Activated CD4-positive, alpha-beta memory T cell treated with anti-CD3 and anti-CD28 coated beads, Interleukin-2, amount 10 ng/mL, durations not matched to agents 7 days and 5 days (primary cell): ENCODE results near the gene FAM83G. TPM values are rescaled to one million over a fixed set of nuclear protein-coding genes. Genes with fewer than 3 reads are reported as not detected.

Experiments used
- CTCF ChIA-PET: fragments of 350-600 bp; sonication (Branson Sonifier 250); formaldehyde crosslinking; loops from one replicate; lab custom pipeline; 2021; ENCODE audit warnings: antibody characterized with exemption, inconsistent platforms; lab: Charles Lee
- POLR2A ChIA-PET: fragments of 350-600 bp; sonication (Branson Sonifier 250); formaldehyde crosslinking; loops from one replicate; lab custom pipeline; 2021; ENCODE audit warnings: antibody characterized with exemption; lab: Charles Lee
- DNase-seq: peaks from one replicate; pipeline ENCODE4 v3.0.0-alpha.2; 2020
- H3K27ac Mint-ChIP-seq: one replicate; pipeline ENCODE4 v1.8.0; 2021; ENCODE audit warnings: mild to moderate bottlenecking, mixed read lengths
- H3K27me3 Mint-ChIP-seq: one replicate; pipeline ENCODE4 v1.8.0; 2021; ENCODE audit warnings: mixed read lengths
- H3K36me3 Mint-ChIP-seq: one replicate; pipeline ENCODE4 v1.8.0; 2021; ENCODE audit warnings: low read depth, mixed read lengths
- H3K4me1 Mint-ChIP-seq: one replicate; pipeline ENCODE4 v1.8.0; 2021; ENCODE audit warnings: mixed read lengths
- H3K4me3 Mint-ChIP-seq: one replicate; pipeline ENCODE4 v1.8.0; 2021; ENCODE audit warnings: mild to moderate bottlenecking, mixed read lengths
- H3K9me3 Mint-ChIP-seq: one replicate; pipeline ENCODE4 v1.8.0; 2021; ENCODE audit warnings: mixed read lengths
- total RNA-seq, 2 experiments: library from RNA; stranded (reverse); gene quantifications; one replicate each; pipeline ENCODE4 v1.2.3, GENCODE V29; 2021

Gene FAM83G
- total RNA-seq, 2 experiments from 2014 or later = 6.4 to 6.5 TPM

DNA sequence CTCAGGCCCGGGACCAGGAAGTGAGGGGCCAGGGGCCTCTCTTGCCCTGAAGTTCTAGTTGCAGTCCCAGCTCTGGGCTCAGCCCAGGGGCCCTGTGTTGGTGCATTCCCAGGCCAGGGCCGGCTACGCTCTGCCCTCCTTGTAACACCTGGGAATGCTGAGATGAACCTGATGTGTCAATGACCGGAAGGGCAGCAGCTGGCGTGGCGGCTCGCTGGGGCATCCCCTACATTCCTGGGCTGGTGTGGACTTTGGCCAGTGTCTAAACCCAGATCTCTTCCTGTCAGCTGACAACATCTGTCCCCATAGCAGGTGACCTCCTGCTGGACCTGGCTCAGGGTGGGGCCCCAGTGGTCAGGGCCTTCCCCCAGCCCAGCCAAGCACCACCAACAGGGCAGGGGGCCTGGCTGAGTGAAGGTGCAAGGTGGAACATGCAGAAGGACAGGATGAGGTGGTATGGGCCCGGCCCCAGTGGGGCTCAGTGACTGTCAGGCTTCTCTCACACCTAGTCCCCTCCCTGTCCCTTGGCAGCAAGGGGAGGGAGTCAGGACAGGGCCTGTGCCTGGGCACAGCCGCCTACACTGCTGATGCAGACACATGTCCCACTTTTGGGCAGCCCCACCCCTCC lies 15.9 kb downstream of the FAM83G start:
- Mint-ChIP-seq H3K27ac (no peak overlapping the region), H3K36me3 (peaks cover 6% of the 10 kb centered on the region), H3K9me3 (no peaks in the 10 kb centered on the region), H3K27me3 (no peaks in the 10 kb centered on the region), H3K4me1 (peaks cover 13% of the 10 kb centered on the region), H3K4me3 (no peak overlapping the region)
- DNase-seq = no peak
- ChIA-PET CTCF (no interaction called here), POLR2A (no interaction called here)

DNA sequence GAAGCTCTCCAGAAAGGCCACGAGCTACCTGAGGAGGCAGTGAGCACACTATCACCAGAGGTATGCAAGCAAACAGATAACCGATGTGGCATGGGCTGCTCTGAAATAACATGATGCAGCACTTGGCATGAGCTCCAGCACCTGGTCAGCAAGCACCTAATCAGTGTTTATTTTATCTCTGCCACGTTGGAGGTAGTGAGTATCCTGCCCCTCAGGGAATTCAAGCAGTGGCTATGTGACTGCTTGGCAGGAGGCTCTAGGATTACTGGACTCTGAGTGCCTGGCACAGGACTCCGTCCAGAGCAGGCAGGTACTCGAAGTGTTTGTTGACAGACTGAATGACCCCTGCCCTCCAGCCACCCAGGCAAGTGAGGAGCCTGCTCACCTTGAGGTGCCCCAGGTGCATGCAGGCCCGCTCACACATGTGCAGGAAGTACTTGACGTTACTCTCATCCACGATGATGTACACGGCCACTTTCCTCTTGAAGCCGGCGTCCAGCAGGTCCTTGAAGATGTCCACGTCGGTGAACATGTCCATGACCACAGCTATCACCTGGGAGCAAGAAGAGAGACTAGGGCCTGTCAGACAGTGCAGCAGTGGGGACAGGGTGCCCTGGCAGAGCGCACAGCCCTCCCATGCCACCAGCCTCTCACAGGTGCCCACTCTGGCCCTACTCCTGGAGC lies 16.6 kb downstream of the FAM83G start:
- Mint-ChIP-seq H3K27me3 (no peaks in the 10 kb centered on the region), H3K4me3 (no peak overlapping the region), H3K9me3 (no peaks in the 10 kb centered on the region), H3K4me1 (peaks cover 6% of the 10 kb centered on the region), H3K27ac (no peak overlapping the region), H3K36me3 (peaks cover 3% of the 10 kb centered on the region)
- CTCF ChIA-PET = no interaction called here
- POLR2A ChIA-PET = interaction anchor here (1.0 kb wide), 1 partner anchor 10 kb away, joined by 3 read pairs; no protein-coding TSS in a partner anchor
- no peak for DNase-seq

DNA sequence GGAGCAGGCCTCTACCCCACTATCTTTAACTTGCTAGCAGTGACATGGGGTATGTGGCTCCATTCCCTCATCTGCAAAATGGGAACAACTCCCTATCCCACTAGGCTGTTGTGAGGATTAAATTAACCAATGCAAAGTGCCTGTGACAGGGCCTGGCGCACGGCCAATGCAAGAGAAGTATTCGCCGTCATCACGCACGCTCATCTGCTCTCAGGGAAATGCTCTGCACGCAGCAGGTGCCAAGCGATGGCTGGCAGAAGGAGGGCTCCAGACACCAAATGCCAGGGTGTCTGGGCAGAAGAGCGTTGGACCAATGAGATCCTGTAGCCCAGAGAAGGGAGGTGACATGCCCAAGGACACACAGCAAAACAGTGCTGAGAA lies 17.3 kb downstream of the FAM83G start:
- H3K36me3 Mint-ChIP-seq = peaks cover 3% of the 10 kb centered on the region
- no peak overlapping the region for H3K27ac Mint-ChIP-seq
- H3K9me3 Mint-ChIP-seq = no peaks in the 10 kb centered on the region
- DNase-seq = no peak
- H3K27me3 Mint-ChIP-seq = no peaks in the 10 kb centered on the region
- no peak overlapping the region for H3K4me3 Mint-ChIP-seq
- ChIA-PET CTCF (no interaction called here), POLR2A (interaction anchor here (1.0 kb wide), 1 partner anchor 10 kb away, joined by 3 read pairs; no protein-coding TSS in a partner anchor)
- H3K4me1 Mint-ChIP-seq = no peaks in the 10 kb centered on the region

DNA sequence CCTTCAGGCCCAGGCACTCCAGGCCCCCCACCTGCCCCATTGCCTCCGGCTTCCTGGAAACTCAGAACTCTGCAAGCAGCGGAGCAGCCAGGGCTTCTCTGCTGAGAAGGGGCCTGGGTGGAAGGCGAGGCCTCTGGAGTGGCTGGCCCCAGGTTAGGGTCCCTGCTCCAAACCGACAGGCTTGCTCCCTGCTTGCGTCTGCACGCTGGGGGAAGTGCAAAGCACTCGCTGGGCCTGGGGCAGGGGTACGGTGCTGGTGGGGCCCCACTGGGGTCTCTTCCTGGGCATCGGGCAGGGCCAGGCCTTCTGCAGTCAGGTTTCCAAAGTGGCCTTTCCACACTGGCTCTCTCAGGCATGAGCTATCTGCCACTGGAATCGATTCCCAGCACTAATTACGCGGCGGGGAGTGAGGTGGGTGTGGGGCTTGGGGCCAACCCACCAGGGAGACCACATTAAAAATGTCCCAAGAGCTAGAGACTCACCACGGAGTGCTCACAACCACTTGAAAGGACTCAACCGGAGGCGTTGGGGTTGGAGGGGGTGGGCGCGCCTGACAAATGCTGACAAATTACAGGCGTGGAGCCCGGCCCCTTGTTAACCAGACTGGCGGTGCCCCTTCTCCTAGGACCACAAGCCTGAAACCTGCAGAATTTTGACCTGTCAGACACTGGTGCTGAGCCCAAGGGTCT lies 17.9 kb downstream of the FAM83G start:
- Mint-ChIP-seq H3K27ac (no peak overlapping the region), H3K4me1 (no peaks in the 10 kb centered on the region), H3K27me3 (no peaks in the 10 kb centered on the region), H3K9me3 (no peaks in the 10 kb centered on the region), H3K4me3 (no peak overlapping the region), H3K36me3 (peaks cover 3% of the 10 kb centered on the region)
- ChIA-PET POLR2A (interaction anchor here (1.0 kb wide), 1 partner anchor 11 kb away, joined by 3 read pairs; no protein-coding TSS in a partner anchor), CTCF (no interaction called here)
- DNase-seq = no peak

DNA sequence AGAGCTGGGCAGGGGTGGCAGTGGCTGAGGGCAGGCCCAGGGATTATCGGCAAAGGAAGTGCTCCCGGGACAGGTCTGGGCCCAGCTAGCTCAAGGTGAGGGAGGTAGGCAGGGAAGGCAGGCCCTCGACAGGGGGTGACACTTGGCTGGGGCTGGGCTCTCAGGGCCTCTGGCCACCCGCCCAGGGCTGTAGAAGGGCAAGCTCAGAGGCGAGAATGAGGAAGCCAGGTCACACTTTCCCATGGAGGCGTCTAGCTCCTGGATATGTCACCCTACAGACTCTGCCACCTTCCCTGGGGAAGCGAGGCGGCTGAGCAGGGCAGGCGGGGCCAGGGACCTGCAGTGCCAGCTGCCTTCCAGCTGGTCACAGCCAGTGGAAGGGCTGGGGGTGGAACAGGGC lies 19.1 kb downstream of the FAM83G start:
- Mint-ChIP-seq H3K4me1 (no peaks in the 10 kb centered on the region), H3K9me3 (no peaks in the 10 kb centered on the region), H3K36me3 (peaks cover 3% of the 10 kb centered on the region), H3K4me3 (no peak overlapping the region), H3K27ac (no peak overlapping the region), H3K27me3 (no peaks in the 10 kb centered on the region)
- ChIA-PET CTCF (interaction anchor here (1.2 to 1.8 kb wide), 2 partner anchors 24 to 31 kb away, joined by 3 to 9 read pairs; no protein-coding TSS in a partner anchor), POLR2A (no interaction called here)
- DNase-seq = no peak

DNA sequence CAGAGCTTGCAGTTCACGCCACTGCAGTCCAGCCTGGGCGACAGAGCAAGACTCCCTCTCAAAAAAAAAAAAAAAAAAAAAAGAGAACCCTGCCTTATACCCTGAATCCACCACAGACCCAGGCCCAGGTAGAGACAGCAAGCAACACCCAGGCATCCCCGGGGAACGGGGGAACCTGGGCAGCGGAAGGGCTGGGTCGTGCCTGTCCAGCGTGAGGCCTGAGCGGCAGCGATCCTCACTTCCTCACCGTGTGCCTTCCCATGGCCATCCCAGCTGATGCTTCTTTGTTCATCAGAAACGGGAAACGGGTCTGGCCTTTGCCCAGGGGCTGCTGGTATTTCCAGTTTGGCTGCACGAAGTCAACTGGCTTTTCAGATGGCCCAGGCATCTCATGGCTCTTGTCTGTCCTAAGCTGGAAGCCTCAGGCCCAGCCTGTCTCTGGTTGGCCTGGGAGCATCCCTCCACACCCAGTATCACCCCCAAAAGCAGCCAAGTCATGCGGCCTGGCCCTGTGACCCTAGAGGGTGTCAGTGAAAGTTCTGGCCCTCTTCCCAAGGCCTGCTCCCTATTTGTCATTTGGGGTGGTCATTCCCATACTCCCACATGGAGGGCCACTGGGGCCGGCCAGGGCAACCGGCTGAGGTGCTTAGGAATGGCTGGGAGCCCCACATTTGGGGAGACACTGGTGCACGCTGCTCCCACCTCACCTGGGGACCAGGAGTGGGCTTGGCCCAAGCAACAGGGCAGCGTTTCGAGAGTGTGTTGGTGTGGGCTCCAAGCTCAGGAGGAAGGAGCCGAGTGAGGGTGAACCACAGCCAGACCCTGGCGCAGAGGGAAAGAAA lies 20.1 kb downstream of the FAM83G start:
- no peak for DNase-seq
- H3K9me3 Mint-ChIP-seq = no peaks in the 10 kb centered on the region
- H3K4me3 Mint-ChIP-seq = no peak overlapping the region
- ChIA-PET POLR2A (no interaction called here), CTCF (interaction anchor here (1.2 to 1.8 kb wide), 2 partner anchors 24 to 30 kb away, joined by 3 to 9 read pairs; no protein-coding TSS in a partner anchor)
- no peaks in the 10 kb centered on the region for H3K27me3 Mint-ChIP-seq
- H3K36me3 Mint-ChIP-seq = peaks cover 3% of the 10 kb centered on the region
- no peak overlapping the region for H3K27ac Mint-ChIP-seq
- H3K4me1 Mint-ChIP-seq = no peaks in the 10 kb centered on the region

DNA sequence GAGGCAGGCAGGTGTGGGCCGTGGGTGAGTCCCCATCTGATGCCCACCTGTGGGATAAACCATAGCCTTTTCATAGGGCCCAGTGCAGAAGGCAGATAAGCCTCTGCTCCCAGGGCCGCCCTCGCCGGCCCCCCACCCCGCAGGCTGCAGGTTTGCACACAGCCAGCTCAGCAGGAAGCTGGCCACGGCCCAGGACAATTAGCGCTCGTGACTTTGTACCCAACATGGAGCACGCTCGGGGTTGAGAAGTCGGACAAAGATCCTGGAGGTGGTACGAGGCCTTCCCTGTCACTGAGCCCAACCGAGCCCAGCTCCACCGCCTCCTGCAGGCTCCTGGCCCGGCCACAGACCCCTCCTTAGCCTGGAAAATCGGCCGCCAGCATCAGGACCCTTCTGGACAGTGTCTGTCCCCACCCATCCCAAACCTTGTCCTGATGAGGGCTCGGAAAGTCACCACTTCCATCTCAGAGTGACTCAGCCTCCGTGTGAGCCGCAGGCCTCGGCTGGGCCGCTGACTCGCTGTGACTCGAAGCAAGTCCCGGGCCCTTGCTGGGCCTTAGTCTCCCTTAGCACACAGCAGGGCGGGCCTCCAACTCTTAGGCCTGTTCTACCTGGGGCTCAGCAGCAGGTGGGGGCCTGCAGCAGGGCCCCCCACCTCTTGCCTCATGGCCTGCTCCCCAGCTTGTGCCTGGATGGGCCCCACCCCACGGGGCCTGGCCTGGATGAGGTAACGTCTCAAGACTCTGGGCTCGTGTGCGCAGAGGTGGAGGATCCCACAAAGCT lies 22.7 kb downstream of the FAM83G start:
- H3K4me3 Mint-ChIP-seq = no peak overlapping the region
- H3K36me3 Mint-ChIP-seq = no peaks in the 10 kb centered on the region
- H3K4me1 Mint-ChIP-seq = no peaks in the 10 kb centered on the region
- no peaks in the 10 kb centered on the region for H3K27me3 Mint-ChIP-seq
- POLR2A ChIA-PET = interaction anchor here (1.0 kb wide), 1 partner anchor 17 kb away, joined by 3 read pairs; no protein-coding TSS in a partner anchor
- CTCF ChIA-PET = interaction anchor here (2.8 kb wide), 1 partner anchor 21 kb away, joined by 9 read pairs; no protein-coding TSS in a partner anchor
- DNase-seq = no peak
- H3K9me3 Mint-ChIP-seq = no peaks in the 10 kb centered on the region
- H3K27ac Mint-ChIP-seq = no peak overlapping the region

DNA sequence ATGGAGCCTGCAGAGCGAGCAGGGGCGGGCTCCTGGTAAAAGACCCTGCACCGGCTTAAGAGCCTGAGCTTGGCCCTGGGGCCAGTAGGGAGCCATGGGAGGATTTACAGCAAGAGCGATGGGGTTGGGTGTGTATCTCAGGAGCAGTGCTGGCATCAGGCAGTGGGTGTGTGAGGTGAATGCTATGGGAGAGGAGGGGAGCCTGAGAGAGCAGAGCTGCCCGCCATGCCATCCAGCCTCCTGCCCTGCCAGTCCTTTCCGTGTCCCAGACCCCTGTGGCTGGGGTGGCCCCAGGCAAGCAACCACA lies 23.3 kb downstream of the FAM83G start:
- no peaks in the 10 kb centered on the region for H3K4me1 Mint-ChIP-seq
- H3K9me3 Mint-ChIP-seq = no peaks in the 10 kb centered on the region
- no peak overlapping the region for H3K27ac Mint-ChIP-seq
- no peaks in the 10 kb centered on the region for H3K36me3 Mint-ChIP-seq
- CTCF ChIA-PET = interaction anchor here (2.8 kb wide), 1 partner anchor 20 kb away, joined by 9 read pairs; no protein-coding TSS in a partner anchor
- POLR2A ChIA-PET = interaction anchor here (1.0 kb wide), 1 partner anchor 17 kb away, joined by 3 read pairs; no protein-coding TSS in a partner anchor
- no peaks in the 10 kb centered on the region for H3K27me3 Mint-ChIP-seq
- no peak for DNase-seq
- H3K4me3 Mint-ChIP-seq = no peak overlapping the region

DNA sequence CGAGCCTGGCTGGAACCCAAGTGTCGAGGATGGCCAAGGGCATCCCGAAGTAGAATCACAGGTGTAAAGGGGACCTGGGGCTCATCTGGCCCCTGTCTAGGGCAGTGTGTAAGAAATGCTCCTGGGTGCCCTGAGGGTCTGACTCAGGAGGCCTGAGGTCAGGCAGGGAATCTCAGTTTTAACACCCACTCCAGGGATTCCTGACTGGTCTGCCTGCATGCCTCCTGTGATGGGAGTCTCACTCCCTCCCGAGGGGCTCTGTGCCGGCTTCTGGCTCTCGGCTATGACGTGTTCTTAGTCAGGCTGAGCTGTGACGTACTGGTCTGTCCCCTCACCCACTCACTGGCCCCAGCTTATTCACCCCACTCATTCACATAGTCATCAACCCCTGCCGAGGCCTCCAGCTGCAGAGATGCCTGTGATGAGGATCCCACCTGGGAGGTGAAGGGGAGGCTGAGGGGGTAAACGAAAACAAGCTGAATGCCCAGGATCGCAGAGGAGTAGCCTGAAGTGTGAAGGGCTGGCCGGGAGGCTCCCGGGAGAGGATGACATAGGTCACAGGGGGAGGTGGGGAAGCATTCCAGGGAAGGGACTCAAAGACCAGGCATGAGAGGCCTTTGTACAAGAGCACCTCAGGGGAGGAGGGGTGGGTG lies 23.8 kb downstream of the FAM83G start:
- no peak overlapping the region for H3K27ac Mint-ChIP-seq
- CTCF ChIA-PET = interaction anchor here (2.8 kb wide), 1 partner anchor 20 kb away, joined by 9 read pairs; no protein-coding TSS in a partner anchor
- DNase-seq = no peak
- POLR2A ChIA-PET = no interaction called here
- no peaks in the 10 kb centered on the region for H3K36me3 Mint-ChIP-seq
- no peak overlapping the region for H3K4me3 Mint-ChIP-seq
- no peaks in the 10 kb centered on the region for H3K27me3 Mint-ChIP-seq
- no peaks in the 10 kb centered on the region for H3K9me3 Mint-ChIP-seq
- H3K4me1 Mint-ChIP-seq = no peaks in the 10 kb centered on the region

DNA sequence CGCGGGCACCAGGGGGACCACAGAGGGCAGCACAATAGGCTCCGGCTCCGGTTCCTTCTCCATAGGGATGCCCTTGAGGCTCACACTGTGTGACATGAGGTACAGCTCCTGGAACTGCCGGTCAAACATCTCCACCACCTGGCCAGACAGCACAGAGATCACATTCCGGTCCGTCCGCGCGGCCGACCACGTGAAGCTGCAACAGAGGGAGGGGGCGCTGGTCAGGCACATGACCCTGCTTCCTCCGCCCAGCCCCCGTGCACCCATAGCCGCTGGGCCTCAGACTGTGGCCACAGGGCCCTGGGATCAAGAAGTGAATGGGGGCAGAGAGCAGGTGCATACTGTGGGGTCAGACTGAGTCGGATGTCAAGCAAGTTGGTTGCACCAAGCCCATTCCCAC lies 25.9 kb downstream of the FAM83G start:
- ChIA-PET POLR2A (no interaction called here), CTCF (no interaction called here)
- no peak for DNase-seq
- no peaks in the 10 kb centered on the region for H3K36me3 Mint-ChIP-seq
- H3K27me3 Mint-ChIP-seq = no peaks in the 10 kb centered on the region
- H3K9me3 Mint-ChIP-seq = no peaks in the 10 kb centered on the region
- no peak overlapping the region for H3K27ac Mint-ChIP-seq
- no peak overlapping the region for H3K4me3 Mint-ChIP-seq
- H3K4me1 Mint-ChIP-seq = no peaks in the 10 kb centered on the region

DNA sequence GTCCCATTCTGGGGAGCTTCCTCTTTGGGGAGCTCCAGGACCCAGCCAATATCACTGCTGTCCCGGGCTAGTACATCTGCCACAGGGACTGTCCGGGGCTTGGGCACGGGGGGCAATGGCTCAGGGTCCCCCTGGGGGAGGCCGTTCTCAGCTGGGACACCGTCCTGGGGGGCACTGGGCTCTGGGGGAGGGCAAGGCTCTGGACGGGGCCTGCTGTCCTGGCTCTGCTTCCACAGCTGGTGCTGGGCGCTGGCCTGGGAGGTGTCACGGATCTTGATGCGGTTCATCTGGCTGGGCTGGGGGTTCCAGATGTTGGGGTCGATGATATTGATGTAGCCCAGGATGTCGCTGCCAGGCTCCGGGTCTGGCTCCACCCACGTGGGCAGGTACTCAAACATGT lies 26.5 kb downstream of the FAM83G start:
- no peak overlapping the region for H3K27ac Mint-ChIP-seq
- H3K27me3 Mint-ChIP-seq = no peaks in the 10 kb centered on the region
- H3K9me3 Mint-ChIP-seq = no peaks in the 10 kb centered on the region
- H3K36me3 Mint-ChIP-seq = no peaks in the 10 kb centered on the region
- DNase-seq = no peak
- H3K4me3 Mint-ChIP-seq = no peak overlapping the region
- CTCF ChIA-PET = no interaction called here
- POLR2A ChIA-PET = no interaction called here
- H3K4me1 Mint-ChIP-seq = no peaks in the 10 kb centered on the region

DNA sequence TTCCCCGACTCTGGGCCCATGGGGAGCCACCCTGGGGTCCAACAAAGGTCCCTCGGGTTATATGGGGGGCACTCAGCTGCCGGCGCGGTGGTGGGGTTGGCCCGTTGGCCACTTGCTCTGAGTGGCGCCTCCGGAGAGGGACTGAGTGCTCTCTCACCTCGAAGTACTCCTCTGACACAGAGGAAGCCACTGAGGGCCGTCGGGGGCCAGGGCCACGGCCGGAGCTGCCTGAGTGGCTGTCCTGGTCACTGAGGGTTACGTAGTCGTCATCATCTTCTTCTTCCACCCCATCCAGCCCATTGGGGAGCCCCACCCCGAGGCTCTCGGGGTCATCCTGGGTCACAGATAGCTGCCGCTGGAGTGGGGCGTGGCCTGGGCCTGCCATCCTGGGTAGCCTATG lies 26.9 kb downstream of the FAM83G start:
- no peak overlapping the region for H3K4me3 Mint-ChIP-seq
- H3K27me3 Mint-ChIP-seq = no peaks in the 10 kb centered on the region
- DNase-seq = no peak
- H3K9me3 Mint-ChIP-seq = no peaks in the 10 kb centered on the region
- POLR2A ChIA-PET = no interaction called here
- no peaks in the 10 kb centered on the region for H3K36me3 Mint-ChIP-seq
- CTCF ChIA-PET = no interaction called here
- H3K4me1 Mint-ChIP-seq = no peaks in the 10 kb centered on the region
- H3K27ac Mint-ChIP-seq = no peak overlapping the region
